HG03060 (cell line): ENCODE results near the gene CHN1.

Experiments used
- ATAC-seq: cut with Tn5 transposase; IDR thresholded peaks from one replicate; pipeline ENCODE4 v1.9.1; 2021; ENCODE audit warnings: low read depth, moderate number of reproducible peaks; ENCODE audit not compliant: unreplicated experiment

CHN1 gene

GRCh38 chr2:175012516-175012915 lies 7.3 kb upstream of the CHN1 start:
- no peak for ATAC-seq

- ATAC-seq = no peak
Measured at GRCh38 chr2:175011505-175011904, 6.3 kb upstream of the CHN1 start.

GRCh38 chr2:175010848-175011254 lies 5.7 kb upstream of the CHN1 start:
- no peak for ATAC-seq

GRCh38 chr2:175009917-175010621 lies 4.9 kb upstream of the CHN1 start:
- no peak for ATAC-seq

GRCh38 chr2:175008801-175009495 lies 3.8 kb upstream of the CHN1 start:
- no peak for ATAC-seq

GRCh38 chr2:175008009-175008408 lies 2.8 kb upstream of the CHN1 start:
- ATAC-seq = no peak

- no peak for ATAC-seq
Measured at GRCh38 chr2:175007510-175007909, 2.3 kb upstream of the CHN1 start.

- ATAC-seq = no peak
Measured at GRCh38 chr2:175006281-175006680, 1.1 kb upstream of the CHN1 start.

- no peak for ATAC-seq
Measured at GRCh38 chr2:175005733-175006264, 618 bp upstream of the CHN1 start.

- no peak for ATAC-seq
Measured at GRCh38 chr2:175004730-175004979, 526 bp downstream of the CHN1 start.

- no peak for ATAC-seq
Measured at GRCh38 chr2:175003875-175004729, 1.1 kb downstream of the CHN1 start.

- no peak for ATAC-seq
Measured at GRCh38 chr2:175002547-175003274, 2.5 kb downstream of the CHN1 start.

GRCh38 chr2:175001566-175001965 lies 3.6 kb downstream of the CHN1 start:
- ATAC-seq = no peak

- no peak for ATAC-seq
Measured at GRCh38 chr2:174997110-174997509, 8.1 kb downstream of the CHN1 start.

GRCh38 chr2:174996622-174997021 lies 8.6 kb downstream of the CHN1 start:
- no peak for ATAC-seq

- ATAC-seq = no peak
Measured at GRCh38 chr2:174994381-174994780, 10.8 kb downstream of the CHN1 start.

GRCh38 chr2:174992886-174993285 lies 12.3 kb downstream of the CHN1 start:
- ATAC-seq = no peak

GRCh38 chr2:174985614-174986013 lies 19.6 kb downstream of the CHN1 start:
- ATAC-seq = no peak

GRCh38 chr2:174984561-174984960 lies 20.6 kb downstream of the CHN1 start:
- no peak for ATAC-seq

GRCh38 chr2:174981331-174981730 lies 23.9 kb downstream of the CHN1 start:
- no peak for ATAC-seq

- ATAC-seq = no peak
Measured at GRCh38 chr2:174979996-174980395, 25.2 kb downstream of the CHN1 start.
